Umbilical cord (tissue), 2 donors: ENCODE measurements around the gene GMPPA. TPM values are rescaled to one million over a fixed set of nuclear protein-coding genes. Genes with fewer than 3 reads are reported as not detected.

Experiments
- DNase-seq: peaks from one replicate; pipeline ENCODE4 v3.0.0-alpha.2; 2015; ENCODE audit warnings: low spot score
- total RNA-seq: library from RNA; depleted of rRNA; stranded (reverse); fragments of >200 nt; gene quantifications from one replicate; pipeline ENCODE4 v1.2.3, GENCODE V29; 2014; ENCODE audit warnings: low replicate concordance; ENCODE audit not compliant: insufficient read depth

Gene GMPPA
- total RNA-seq, 1 donor from 2014 or later, result 44.1 TPM

GRCh38 chr2:219485201-219485580 is 13.5 kb upstream of the GMPPA start:
- DNase-seq, result no peak

- DNase-seq, result no peak
Observed at GRCh38 chr2:219486380-219486959, 12.2 kb upstream of the GMPPA start.

GRCh38 chr2:219488149-219488843 is 10.4 kb upstream of the GMPPA start:
- no peak for DNase-seq

- no peak for DNase-seq
Observed at GRCh38 chr2:219488844-219489194, 9.9 kb upstream of the GMPPA start.

- no peak for DNase-seq
Observed at GRCh38 chr2:219489315-219489714, 9.4 kb upstream of the GMPPA start.

- DNase-seq, result no peak
Observed at GRCh38 chr2:219490186-219490585, 8.5 kb upstream of the GMPPA start.

- DNase-seq, result no peak
Observed at GRCh38 chr2:219490600-219491130, 8.0 kb upstream of the GMPPA start.

GRCh38 chr2:219491278-219491963 is 7.3 kb upstream of the GMPPA start:
- DNase-seq, result no peak

- DNase-seq, result no peak
Observed at GRCh38 chr2:219492575-219492974, 6.1 kb upstream of the GMPPA start.

- no peak for DNase-seq
Observed at GRCh38 chr2:219493086-219493485, 5.6 kb upstream of the GMPPA start.

GRCh38 chr2:219494952-219495530 is 3.6 kb upstream of the GMPPA start:
- DNase-seq, result no peak

- DNase-seq, result peak; percentile 84
Observed at GRCh38 chr2:219495531-219496122, 3.1 kb upstream of the GMPPA start.

- no peak for DNase-seq
Observed at GRCh38 chr2:219496247-219496824, 2.4 kb upstream of the GMPPA start.

- no peak for DNase-seq
Observed at GRCh38 chr2:219496825-219497494, 1.7 kb upstream of the GMPPA start.

GRCh38 chr2:219497495-219498279 is 1.0 kb upstream of the GMPPA start:
- DNase-seq, result peak; percentile 94

GRCh38 chr2:219499058-219499307 is 292 bp downstream of the GMPPA start:
- DNase-seq, result no peak

GRCh38 chr2:219499555-219499954 is 864 bp downstream of the GMPPA start:
- no peak for DNase-seq

- DNase-seq, result peak; percentile 51
Observed at GRCh38 chr2:219500135-219500534, 1.4 kb downstream of the GMPPA start.

- DNase-seq, result no peak
Observed at GRCh38 chr2:219501849-219502248, 3.2 kb downstream of the GMPPA start.

- DNase-seq, result no peak
Observed at GRCh38 chr2:219502618-219503017, 3.9 kb downstream of the GMPPA start.

GRCh38 chr2:219505585-219505984 is 6.9 kb downstream of the GMPPA start:
- DNase-seq, result no peak
